HT1080 (cell line): ENCODE measurements around the gene CSNK2B. TPM values are rescaled to one million over a fixed set of nuclear protein-coding genes. Genes with fewer than 3 reads are reported as not detected.

Source experiments
- DNase-seq: peaks from one replicate; pipeline ENCODE4 v3.0.0-alpha.2; 2015; ENCODE audit warnings: low read depth
- total RNA-seq: library from RNA; depleted of rRNA; stranded (reverse); fragments of >200 nt; shearing (Covaris generic); gene quantifications from 2 replicates; pipeline ENCODE4 v1.2.3, GENCODE V29; 2014

Gene CSNK2B
- total RNA-seq, 1 experiment from 2014 or later = 357 TPM

DNA sequence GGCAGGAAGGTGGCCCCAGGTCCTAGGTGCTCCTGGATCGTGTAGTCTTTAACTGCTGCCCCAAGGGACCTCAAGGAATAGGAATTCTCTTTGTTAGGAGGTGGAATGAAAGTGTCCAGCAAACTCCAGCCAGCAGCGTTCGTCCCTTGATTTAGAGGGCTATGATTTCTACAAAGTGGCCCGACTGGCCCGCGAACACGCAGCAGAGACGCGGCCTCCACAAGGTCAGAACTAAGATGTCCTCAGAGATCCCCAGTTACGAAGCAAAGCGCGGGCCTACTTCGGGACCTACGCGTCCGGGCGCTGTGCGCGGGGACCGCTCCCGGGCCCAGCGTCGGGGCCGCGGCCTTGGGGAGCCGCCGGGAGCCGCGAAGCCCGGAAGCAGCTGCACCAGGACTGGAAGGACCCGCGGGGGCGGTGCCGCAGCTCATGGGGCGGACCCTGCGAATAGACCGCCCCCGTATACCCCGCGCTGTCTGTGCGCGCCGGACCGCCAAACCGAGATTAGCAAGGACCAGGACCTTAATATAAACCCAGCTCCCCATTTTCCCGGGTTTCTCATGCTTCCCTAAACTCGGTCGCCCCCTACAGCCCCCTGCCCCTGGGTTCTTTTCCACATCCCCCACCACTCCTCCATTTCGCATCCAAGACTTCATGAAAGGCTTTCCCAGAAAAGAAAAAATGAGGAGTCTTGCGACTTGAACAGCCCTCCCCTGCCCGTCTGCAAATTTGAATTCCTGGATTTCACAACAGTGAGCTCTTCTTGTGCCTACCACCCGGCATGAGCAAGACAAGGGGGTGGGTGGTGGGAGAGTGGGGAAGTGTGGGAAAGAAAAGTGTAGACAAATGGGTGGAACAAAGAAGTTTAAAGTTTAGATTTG lies 5.3 kb upstream of the CSNK2B start, which contains the start of gene C6orf47:
TSS of gene C6orf47 (minus strand) at position 398 of the 881 bp plus-strand sequence. CDS start 831 bp downstream, outside the sequence.
- peak; percentile 80 for DNase-seq

DNA sequence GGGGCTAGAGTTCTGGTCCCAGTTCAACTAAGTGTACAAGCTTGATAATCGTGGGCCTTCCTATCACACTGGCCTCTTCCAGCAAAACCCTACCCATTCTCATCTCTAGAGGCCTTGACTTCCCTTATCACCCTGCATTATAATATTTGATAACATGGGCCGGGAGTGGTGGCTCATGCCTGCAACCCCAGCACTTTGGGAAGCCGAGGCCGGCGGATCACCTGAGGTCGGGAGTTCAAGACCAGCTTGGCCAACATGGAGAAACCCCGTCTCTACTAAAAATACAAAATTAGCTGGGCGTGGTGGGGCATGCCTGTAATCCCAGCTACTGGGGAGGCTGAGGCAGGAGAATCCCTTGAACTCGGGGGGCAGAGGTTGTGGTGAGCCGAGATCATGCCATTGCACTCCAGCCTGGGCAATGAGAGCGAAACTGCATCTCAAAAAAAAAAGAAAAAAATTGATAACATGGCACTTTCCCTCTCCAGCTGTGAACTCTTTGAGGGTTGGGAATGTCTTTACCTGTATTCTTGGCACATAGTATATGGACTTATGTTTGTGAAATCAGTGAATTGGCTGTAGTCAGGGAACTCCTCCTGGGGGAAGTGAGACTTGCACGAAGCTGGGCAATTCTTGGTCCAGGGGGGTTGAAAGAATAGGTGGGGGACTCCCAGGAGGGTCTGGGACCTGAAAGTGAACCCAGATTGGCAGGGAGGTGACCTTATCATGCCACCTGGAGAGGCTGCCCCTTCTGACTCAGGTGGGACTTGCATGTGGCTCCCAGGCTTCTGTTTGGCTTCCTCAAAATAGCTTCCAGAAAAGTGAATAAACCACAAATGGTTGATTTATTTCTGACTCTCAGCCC lies 4.4 kb upstream of the CSNK2B start:
- no peak for DNase-seq

DNA sequence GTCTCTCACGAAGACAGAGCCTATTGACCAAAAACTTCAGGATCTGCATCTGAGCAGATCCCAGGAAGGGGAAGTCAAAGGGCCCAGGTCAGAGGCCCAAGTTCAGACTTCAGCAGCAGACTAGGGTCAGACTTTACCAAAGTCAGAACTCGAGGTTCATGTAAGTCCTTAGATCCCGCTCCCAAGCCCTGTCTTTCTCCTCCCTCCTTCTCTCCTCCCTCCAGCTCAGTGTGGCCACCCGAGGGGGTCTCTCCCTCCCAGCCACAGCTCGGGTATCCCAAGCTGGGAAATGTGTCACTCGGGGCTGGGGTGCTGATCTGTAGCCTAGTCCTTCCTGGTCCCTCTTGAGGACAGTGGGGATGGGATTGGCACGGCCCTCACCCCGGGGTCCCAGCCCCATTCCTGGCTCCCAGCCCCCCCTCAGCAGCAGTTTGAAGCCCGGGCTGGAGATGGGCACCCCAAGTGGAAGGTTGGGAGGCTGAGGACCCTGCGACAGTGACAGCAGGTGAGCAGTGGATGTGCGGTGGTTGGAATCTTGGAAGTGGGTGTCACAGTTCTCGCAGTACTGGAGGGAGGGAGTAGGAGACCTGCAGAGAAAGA lies 3.7 kb upstream of the CSNK2B start:
- no peak for DNase-seq

DNA sequence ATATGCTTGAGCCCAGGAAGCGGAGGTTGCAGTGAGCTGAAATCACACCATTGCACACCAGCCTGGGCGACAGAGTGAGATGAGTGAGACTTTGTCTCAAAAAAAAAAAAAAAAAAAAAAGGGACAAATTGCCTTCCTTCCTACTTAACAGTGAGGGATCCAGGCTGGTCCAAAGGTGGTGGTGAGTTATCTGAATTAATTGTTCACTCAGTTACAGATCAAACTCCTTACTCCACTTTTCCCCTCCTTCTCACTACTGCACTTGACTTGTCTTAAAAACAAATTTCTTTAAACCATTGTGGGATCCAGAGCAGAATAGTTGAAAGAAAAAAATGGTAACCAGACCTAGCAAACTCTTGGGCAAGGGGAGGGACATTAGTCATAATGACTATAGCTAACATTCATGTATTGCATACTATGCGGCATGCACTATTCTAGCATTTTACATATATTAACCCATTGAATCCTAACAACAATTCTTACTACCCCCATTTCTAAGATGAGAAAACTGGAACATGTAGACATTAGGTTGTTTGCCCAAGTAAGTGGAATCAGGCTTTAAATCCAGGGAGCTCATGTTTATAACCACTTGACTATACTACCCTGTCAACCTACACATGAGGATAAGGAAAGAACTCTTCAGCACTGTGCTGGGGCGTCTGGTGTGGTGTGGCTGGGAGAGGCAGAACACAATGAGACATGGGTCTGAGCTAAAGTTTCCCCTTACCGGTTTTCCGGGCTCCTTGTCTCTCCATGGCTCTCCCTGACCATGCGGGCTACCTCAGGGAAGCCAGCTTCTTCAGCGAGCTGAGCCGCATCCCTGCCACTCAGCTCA lies 2.5 kb upstream of the CSNK2B start:
- peak; percentile 27 for DNase-seq

DNA sequence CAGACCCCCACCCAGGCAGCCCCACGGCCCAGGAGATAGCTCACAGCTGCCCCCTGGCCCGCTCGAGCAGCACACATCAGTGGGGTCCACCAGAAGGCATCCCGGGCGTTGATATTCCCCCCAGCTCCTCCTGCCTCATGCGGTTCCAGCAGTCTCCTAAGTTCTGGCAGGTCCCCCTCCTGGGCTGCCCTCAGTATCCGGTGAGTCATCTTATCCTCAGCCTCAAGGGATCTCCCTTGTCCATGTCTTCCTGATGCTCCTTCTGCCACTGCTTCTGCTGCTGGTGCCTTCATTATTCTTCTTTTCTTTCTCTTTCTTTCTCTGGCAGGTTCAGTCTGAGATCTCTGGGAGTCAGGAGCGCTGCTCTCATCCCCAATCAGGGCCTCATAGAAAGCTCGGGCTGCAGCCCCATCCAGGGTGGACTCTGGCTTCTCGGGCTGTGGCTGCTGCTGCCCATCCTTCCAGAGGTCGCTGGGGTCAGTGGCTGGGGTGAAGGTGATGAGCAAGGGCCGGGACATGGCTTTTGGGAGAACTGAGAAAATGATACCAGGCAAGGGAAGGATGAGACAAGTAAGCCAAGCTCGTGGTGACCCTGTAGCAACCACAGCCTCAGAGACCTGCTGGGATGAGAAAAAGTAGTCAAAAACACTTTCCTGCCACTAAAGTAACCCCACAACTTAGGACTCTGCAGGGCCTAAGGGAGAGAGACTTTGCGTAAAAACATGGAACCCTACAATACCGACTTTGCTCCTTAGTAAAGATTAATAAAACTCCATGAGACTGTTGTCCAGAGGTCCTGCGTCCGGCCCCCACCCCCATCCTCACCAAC lies 1.7 kb upstream of the CSNK2B start:
- DNase-seq = peak; percentile 89

DNA sequence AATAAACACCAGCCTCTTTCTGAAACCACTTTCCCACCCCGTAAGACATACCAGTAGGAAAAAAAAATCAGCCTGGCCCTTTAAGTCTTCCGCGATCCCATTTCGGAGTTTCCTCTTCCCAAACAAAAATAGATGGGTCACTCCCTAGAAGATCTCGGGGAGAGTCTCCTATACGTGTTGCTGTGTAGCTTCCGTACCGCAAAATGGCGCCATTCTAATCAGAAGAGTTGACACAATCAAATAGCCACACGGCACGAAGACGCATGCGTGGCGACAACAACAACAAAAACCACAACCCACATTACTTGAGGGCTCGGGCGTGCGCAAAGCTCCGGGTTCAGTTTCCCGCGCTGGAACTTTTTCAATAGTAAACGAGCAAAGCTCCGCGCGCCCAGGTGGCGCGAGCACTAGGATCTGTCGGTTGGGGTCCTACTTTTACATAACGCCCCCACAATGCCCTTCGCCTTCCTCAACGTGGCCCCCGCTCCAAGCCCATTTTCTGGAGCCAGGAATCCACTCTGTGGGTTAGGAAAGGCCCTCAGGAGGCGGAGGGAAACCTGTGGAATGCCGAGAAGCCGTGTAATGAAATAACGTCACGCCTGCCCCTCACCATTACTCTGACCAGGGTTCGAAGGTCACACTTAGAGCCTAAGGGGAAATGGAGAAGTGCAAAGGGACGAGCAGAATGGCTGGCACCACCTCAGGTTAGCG lies 935 bp upstream of the CSNK2B start, which contains the start of gene GPANK1:
TSS of gene GPANK1 (minus strand) at position 208 of the 711 bp plus-strand sequence. CDS start 519 bp downstream, outside the sequence.
- peak; percentile 92 for DNase-seq

DNA sequence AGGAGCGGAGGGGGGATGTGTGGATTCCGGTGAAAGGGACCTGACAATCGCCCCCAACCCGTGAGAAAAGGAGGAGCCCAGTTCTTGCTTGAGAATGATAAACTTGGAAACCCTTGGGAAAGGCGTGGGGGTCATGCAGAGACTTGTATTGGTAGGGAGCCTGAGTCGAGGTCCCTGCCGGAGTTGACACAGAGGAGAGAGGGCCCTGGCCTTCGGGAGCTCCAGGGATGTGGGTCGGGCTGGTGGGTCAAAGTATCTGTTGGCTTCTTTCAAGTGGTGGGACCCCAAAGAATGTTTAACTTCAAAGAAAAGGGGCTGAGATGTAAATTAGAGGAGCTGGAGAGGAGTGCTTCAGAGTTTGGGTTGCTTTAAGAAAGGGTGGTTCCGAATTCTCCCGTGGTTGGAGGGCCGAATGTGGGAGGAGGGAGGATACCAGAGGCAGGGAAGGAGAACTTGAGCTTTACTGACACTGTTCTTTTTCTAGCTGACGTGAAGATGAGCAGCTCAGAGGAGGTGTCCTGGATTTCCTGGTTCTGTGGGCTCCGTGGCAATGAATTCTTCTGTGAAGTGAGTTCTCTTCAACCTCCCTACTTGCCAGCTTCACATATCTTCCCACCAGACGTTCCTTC lies 571 bp downstream of the CSNK2B start:
- DNase-seq = no peak

DNA sequence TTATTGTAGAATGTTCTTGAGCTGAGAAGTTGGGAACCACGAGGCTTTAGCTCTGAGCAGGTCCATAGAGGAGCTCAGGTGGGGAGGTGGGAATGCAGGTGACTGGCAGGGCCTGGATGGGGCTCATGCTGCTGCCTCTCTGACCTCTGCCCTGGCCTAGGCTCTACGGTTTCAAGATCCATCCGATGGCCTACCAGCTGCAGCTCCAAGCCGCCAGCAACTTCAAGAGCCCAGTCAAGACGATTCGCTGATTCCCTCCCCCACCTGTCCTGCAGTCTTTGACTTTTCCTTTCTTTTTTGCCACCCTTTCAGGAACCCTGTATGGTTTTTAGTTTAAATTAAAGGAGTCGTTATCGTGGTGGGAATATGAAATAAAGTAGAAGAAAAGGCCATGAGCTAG lies 3.8 kb downstream of the CSNK2B start, which contains the start of gene LY6G5B:
TSS of gene LY6G5B (plus strand) at position 301 of the 400 bp plus-strand sequence. CDS start 975 bp downstream, outside the sequence.
- no peak for DNase-seq

DNA sequence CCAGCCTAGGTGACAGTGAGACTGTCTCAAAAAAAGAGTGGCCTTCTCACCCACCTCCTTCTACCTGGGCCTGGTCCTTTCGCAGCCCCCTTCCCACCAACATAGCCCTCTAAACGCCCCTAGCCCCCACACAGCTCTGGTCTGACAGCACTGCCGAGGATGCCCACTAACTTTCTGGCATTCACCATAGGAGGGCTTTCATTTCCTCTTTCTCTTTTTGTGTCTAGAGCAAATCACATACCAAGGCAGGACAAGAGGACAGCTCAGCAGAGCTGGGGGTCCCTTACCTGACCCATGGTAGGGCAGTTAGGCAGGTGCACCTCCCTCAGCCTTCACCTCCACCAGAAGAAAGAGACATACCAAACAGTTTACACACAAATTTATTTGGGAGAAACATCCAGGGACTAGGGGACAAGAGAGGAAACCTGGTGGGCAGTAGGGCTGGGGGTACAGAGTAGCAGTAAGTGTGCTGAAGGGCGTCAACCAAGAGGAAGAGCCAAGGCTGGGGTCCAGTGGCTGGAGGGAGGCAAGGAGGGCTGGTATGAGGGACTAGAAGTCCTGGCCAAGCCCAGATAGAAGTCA lies 10.5 kb downstream of the CSNK2B start:
- DNase-seq = no peak

DNA sequence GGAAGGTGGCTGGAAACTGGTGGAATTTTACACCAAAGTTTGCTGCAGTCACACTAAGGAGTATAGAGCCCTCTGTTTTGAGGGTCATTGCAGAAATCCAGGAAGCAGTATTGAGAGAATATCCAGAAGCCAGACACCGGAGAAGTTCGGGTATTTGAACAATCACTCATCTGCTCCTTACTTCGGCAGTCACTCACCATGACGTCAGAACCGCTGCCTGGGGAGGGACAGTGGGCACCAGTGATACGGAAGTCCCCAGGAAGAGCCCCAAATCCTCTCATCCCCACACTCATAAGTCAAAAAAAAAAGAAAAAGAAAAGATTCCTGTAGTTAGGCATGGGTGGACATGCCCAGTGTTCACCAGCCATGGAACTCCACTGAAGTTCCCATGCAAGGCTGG lies 11.0 kb downstream of the CSNK2B start:
- no peak for DNase-seq

DNA sequence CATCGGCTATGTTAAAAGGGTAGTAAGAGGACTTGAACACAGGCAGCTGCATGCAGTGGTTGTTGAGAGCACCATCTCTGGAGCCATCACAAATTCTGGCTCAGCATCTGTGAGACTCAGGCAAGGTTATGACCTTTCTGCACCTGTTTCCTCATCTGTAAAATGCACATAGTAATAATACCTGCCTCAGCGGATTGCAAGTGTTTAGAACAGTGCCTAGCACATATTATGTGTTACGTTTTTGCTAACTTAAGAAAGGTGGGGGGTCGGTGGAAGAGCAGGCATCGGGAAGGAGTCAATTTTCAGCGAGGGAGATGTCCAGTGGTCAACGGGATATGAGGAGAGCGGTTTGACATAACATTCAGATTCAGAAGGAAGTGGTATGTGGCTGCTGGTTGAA lies 12.1 kb downstream of the CSNK2B start:
- DNase-seq = no peak

DNA sequence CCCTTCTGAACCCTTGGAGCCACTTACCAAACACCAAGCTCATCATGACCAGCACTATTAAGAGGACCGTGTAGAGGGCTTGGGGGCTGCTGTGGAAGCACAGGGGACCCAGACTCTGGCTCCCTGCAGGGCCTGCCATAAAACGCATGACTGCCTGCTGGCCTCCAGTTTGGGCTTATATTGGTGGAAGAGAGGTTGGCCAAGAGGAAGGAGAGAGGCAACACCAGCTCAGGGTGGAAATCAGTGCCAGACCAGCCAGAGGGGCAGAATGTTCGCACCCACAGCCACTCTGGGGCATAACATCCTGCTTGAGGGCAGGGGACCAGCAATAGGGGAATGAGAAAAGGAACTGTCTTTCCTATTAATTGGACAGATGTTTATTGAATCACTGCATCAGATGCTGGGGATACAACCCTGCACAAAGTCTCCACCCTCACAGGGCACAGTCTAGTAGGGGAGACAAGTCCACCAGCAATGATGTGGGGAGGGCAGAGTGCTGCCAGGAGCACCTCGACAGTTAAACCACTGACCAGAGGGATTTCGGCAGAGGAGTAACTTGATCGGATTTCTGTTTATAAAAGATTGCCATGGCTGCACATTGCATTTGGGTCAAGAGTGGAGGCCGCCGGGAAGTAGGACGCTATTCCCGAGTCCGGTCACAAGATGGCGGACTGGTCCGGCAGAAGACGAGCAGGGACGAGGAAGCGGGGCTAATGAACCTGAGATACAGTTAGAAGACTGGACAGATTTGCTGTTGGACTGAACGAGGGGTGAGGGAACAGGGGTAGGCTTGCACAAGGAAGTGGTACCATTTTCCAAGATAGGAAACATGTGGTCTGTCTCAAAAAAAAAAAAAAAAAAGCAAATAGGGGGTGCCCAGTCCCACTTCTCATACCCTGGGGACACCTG lies 14.6 kb downstream of the CSNK2B start, which contains the start of gene LY6G5C:
TSS of gene LY6G5C (minus strand) at position 842 of the 909 bp plus-strand sequence. CDS start at position 148, 694 bp downstream.
- peak; percentile 83 for DNase-seq

DNA sequence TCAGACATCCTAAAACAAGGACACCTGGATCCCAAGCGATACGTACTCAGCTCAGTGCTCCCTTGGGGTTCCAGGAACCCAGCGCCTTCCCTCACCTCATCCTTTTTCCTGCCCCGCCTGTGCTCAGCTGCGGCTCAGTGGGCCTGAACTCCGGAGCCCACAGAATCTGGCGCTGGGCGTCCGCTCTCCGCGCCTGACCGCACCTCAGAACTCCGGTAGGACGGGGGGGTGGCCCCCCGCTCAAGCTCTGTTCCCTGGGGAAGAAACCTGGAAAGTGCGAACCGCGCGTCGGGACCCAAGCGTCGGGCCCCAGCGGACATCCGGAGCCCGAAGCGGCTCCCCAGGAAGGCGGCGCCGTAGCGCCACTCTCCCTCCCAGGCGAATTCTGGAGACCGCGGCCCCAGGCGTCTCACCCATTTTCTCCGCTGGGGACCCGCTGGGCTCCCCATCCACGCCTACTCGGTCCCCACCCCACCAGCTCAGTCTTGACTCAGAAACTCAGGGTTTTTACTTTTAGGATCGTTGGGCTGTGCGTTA lies 15.3 kb downstream of the CSNK2B start:
- DNase-seq = no peak

DNA sequence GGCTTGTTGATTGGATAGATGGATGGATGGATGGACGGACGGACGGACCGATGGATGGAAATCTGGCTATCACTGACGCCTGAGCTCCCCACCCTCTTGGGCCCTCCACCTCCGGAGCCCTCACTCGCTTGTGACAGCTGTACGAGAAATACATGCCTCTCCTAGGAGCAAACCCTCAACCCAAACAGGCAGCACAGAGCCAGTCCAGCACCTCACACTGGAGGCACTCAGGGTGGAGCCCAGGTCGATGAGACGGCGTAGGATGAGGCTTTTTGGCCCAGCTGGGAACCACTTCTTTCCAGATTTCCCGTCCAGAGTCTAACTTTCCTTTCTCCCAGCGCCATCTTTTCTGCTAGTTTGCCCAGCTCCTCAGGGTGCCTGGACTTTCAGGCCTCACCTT lies 17.7 kb downstream of the CSNK2B start:
- no peak for DNase-seq

DNA sequence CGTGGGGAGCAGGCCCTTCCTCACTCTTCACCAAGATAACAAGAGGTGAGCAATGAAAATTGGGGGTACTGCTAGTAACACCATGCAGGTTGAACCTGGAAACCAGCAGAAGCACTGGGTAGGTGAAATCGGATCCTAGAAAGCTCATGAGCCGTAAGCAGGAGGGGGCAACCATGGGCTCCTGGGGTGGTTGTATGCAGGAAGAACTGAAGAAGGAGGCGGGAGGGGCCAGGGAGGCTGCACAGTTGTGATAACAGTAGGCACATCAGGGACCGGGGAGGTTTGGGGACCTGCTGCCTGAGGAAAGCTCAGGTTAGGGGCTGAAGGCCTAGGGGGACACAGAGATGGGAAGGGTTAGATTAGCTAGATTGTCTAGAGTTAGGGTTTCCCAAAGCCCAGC lies 20.6 kb downstream of the CSNK2B start:
- no peak for DNase-seq

DNA sequence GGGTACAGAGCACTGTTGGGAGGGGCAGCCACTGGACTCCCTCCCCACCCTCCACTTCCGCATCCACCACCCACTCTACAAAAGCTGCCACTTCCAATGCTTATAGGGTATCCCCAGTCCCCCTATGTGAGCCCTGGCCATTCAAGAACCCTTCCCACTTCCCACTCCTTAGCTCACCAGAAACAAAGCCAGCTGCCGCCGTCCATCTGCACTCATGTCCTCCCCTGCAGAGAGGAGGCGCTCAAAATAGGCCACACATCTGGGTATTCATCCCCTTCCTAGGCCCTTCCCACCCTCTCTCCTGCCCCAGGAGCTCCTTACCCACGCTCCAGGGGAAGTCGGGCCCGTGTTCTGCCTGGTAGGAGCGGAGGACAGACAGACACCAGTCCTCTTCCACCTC lies 21.4 kb downstream of the CSNK2B start:
- no peak for DNase-seq
